HL-60 (cell line): Measurements from ENCODE around the gene TBC1D22A.

ENCODE experiments used
- DNase-seq, 2 experiments: peaks; one replicate each; pipeline ENCODE4 v3.0.0-alpha.2; 2010 to 2020; ENCODE audit warnings: low read depth in 1 of 2, low spot score in 1 of 2
- H3K27ac ChIP-seq: fragments of 250-450 bp; sonication (Bioruptor Pico); replicated peaks from 2 replicates; pipeline ENCODE4 v1.5.1; 2020; ENCODE audit warnings: mild to moderate bottlenecking, moderate library complexity
- H3K27me3 ChIP-seq: fragments of 250-450 bp; sonication (Bioruptor Pico); 2 replicates; pipeline ENCODE4 v1.5.1; 2021; ENCODE audit warnings: mild to moderate bottlenecking, moderate library complexity; ENCODE audit not compliant: insufficient read depth, poor library complexity, severe bottlenecking
- H3K4me3 ChIP-seq: replicated peaks from 2 replicates; pipeline ENCODE4 v1.5.1; 2011; ENCODE audit warnings: mild to moderate bottlenecking, control low read depth, low read length; ENCODE audit not compliant: insufficient read depth
- CTCF ChIP-seq: IDR thresholded peaks from one replicate; pipeline ENCODE4 v1.5.1; 2011; ENCODE audit warnings: low read length, control low read depth, inconsistent platforms; ENCODE audit not compliant: insufficient read depth
- GABPA ChIP-seq: IDR thresholded peaks from 2 replicates; pipeline ENCODE4 v1.6.1; 2012; ENCODE audit warnings: low read depth
- POLR2AphosphoS5 ChIP-seq: IDR thresholded peaks from 2 replicates; pipeline ENCODE4 v1.6.1; 2012; ENCODE audit warnings: low read depth
- REST ChIP-seq: IDR thresholded peaks from 2 replicates; pipeline ENCODE4 v1.6.1; 2012; ENCODE audit warnings: low read depth; ENCODE audit not compliant: insufficient replicate concordance
- SPI1 ChIP-seq: IDR thresholded peaks from 2 replicates; pipeline ENCODE4 v1.6.1; 2012; ENCODE audit warnings: low read depth, mild to moderate bottlenecking, borderline replicate concordance

Gene TBC1D22A

GRCh38 chr22:47207846-47208554 is 445.6 kb downstream of the TBC1D22A start:
- TF ChIP-seq GABPA (no peak), POLR2AphosphoS5 (no peak), CTCF (no peak)
- DNase-seq: no peak
- Histone ChIP-seq H3K4me3 (no peak overlapping the region), H3K27me3 (no peaks in the 10 kb centered on the region), H3K27ac (no peak overlapping the region)

DNA sequence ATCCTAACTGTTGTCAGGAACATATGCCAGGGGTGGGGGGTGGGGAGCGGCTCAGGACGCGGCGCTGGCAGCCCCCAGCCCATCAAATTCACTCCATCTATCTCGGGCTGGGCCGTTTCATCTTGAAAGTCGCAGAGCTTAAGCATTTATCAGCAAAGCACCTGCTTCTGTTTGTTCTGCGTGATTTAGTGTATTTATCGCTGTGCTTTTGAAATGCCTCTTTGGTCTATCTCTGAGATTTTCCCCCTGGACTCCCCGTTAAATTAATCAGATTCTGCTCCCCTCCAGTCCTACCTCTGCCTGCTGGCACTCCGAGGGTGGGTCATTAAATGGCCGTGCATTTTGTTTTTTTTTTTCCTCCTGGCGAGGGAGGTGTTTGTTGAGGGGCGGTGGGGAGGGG is 446.2 kb downstream of the TBC1D22A start:
- DNase-seq: no peak
- TF ChIP-seq POLR2AphosphoS5 (no peak), GABPA (no peak), REST (no peak), SPI1 (no peak), CTCF (no peak)
- Histone ChIP-seq H3K27me3 (no peaks in the 10 kb centered on the region), H3K27ac (no peak overlapping the region), H3K4me3 (no peak overlapping the region)

DNA sequence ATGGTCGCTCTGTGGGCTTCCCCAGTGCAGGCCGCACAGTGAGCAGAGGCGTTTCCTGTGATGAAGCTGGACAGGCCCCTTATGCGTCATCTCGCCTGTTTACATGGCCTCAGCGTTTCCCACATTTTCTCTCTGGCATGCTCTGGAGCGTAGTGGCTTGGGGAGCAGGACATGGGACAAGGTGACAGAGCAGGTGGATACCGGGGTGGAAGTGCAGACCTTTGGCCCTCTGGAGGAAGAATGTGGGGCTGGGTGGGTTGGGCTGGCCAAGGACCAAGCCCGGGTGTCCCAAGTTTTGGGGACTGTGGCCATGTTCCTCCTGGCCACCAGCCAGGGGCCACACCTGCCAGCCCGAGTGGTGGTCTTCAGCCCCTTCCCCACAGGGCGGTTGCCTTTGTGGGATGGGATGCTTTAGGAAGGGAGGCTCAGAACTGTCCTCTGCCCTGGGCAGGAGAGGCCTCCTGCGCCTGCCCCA is 446.6 kb downstream of the TBC1D22A start:
- no peak for DNase-seq
- no peak overlapping the region for H3K4me3 ChIP-seq
- H3K27me3 ChIP-seq: no peaks in the 10 kb centered on the region
- H3K27ac ChIP-seq: no peak overlapping the region
- TF ChIP-seq POLR2AphosphoS5: no peak
- no peak for TF ChIP-seq CTCF
- no peak for TF ChIP-seq GABPA
- no peak for TF ChIP-seq REST
- no peak for TF ChIP-seq SPI1
